Panc1 (cell line): ENCODE results near the gene RSPH1. TPM values are rescaled to one million over a fixed set of nuclear protein-coding genes. Genes with fewer than 3 reads are reported as not detected.

Source experiments
- ATAC-seq: fragments of 200-7000 bp; cut with Tn5 transposase; 2 replicates; pipeline ENCODE4 v1.9.1; 2020; ENCODE audit warnings: mild to moderate bottlenecking, moderate library complexity
- BruUV-seq: library from RNA; stranded (reverse); fragments of 400-500 nt; replicated peaks from 2 replicates; lab custom pipeline; 2021; lab: Mats Ljungman, UMichigan
- CTCF ChIA-PET: fragments of 300-600 bp; sonication (Branson Sonifier 250); formaldehyde crosslinking; loops from one replicate; lab custom pipeline; 2022; ENCODE audit warnings: antibody characterized with exemption; lab: Charles Lee
- POLR2A ChIA-PET: fragments of 300-600 bp; sonication (Branson Sonifier 250); formaldehyde crosslinking; loops from one replicate; lab custom pipeline; 2022; ENCODE audit warnings: antibody characterized with exemption; lab: Charles Lee
- DNase-seq: peaks from one replicate; pipeline ENCODE4 v3.0.0-alpha.2; 2010; ENCODE audit warnings: low read depth, low spot score
- H3K27ac ChIP-seq: 2 replicates; pipeline ENCODE4 v1.5.1; 2011; ENCODE audit warnings: mild to moderate bottlenecking, low read length, inconsistent platforms
- H3K27me3 ChIP-seq: fragments of 200-500 bp; sonication (Bioruptor generic); 2 replicates; pipeline ENCODE4 v1.6.0; 2014; ENCODE audit warnings: low read length, inconsistent platforms; ENCODE audit not compliant: control insufficient read depth, insufficient read depth
- H3K36me3 ChIP-seq: fragments of 200-500 bp; sonication (Bioruptor generic); 2 replicates; pipeline ENCODE4 v1.5.1; 2014; ENCODE audit warnings: inconsistent platforms, mild to moderate bottlenecking, low read length, moderate library complexity; ENCODE audit not compliant: control insufficient read depth, insufficient read depth
- H3K4me1 ChIP-seq: 2 replicates; pipeline ENCODE4 v1.5.1; 2011; ENCODE audit warnings: inconsistent platforms, mild to moderate bottlenecking, low read length, moderate library complexity; ENCODE audit not compliant: control insufficient read depth, insufficient read depth
- H3K4me3 ChIP-seq, 2 experiments: 2 replicates each; pipeline ENCODE4 v1.5.1; 2011 to 2012; ENCODE audit warnings: low read depth in 2 of 2, low read length in 2 of 2, mild to moderate bottlenecking in 2 of 2, inconsistent platforms in 1 of 2, moderate library complexity in 1 of 2
- H3K9me3 ChIP-seq: fragments of 200-500 bp; sonication (Bioruptor generic); 2 replicates; pipeline ENCODE4 v1.5.1; 2014; ENCODE audit warnings: low read depth, mild to moderate bottlenecking, inconsistent platforms, low read length, moderate library complexity; ENCODE audit not compliant: control insufficient read depth, insufficient read depth
- POLR2AphosphoS5 ChIP-seq: IDR thresholded peaks from 2 replicates; pipeline ENCODE4 v1.6.1; 2012; ENCODE audit warnings: mild to moderate bottlenecking, low read depth, low read length, moderate library complexity
- REST ChIP-seq, 2 experiments: IDR thresholded peaks; 2 replicates each; pipeline ENCODE4 v1.6.1; 2011 to 2012; ENCODE audit warnings: low read depth in 2 of 2, control low read depth in 1 of 2, low read length in 1 of 2, mild to moderate bottlenecking in 1 of 2, moderate library complexity in 1 of 2; ENCODE audit not compliant: insufficient read depth in 1 of 2
- SIN3A ChIP-seq: IDR thresholded peaks from 2 replicates; pipeline ENCODE4 v1.6.1; 2012; ENCODE audit warnings: low read depth, mild to moderate bottlenecking, low read length, moderate library complexity, borderline replicate concordance; ENCODE audit not compliant: insufficient read depth
- TCF7L2 ChIP-seq: IDR thresholded peaks from 2 replicates; pipeline ENCODE4 v1.6.1; 2011; ENCODE audit warnings: mild to moderate bottlenecking, low read depth, low read length, inconsistent platforms
- in situ Hi-C: cut with HindIII; loops from 2 replicates; pipeline ENCODE4 v1.10.0; 2016; ENCODE audit warnings: low sequenced_read_pairs, low pct_unique_long_range_greater_than_20kb
- intact Hi-C: fragments of 100-400 bp; cut with micrococcal nuclease; formaldehyde crosslinking; loops from one replicate; pipeline ENCODE4 v1.10.0; 2022; ENCODE audit not compliant: unreplicated experiment
- total RNA-seq: library from RNA; stranded (reverse); gene quantifications from one replicate; pipeline ENCODE4 v1.2.1, GENCODE V29; 2021; ENCODE audit not compliant: unreplicated experiment
- TF ChIP-seq, protein P1 (sequence below): fragments of 450-650 bp; IDR thresholded peaks from 2 replicates; pipeline ENCODE4 v1.5.1; 2017; ENCODE audit warnings: mild to moderate bottlenecking

RSPH1 gene
- total RNA-seq, 1 experiment from 2014 or later: 0.46 TPM

GRCh38 chr21:42500736-42501135 is 4.7 kb upstream of the RSPH1 start:
- H3K4me1 ChIP-seq: no peaks in the 10 kb centered on the region
- in situ Hi-C loops (no loop called here), intact Hi-C loops (no loop called here)
- no peaks in the 10 kb centered on the region for H3K9me3 ChIP-seq
- no peak overlapping the region for H3K27ac ChIP-seq
- CTCF ChIA-PET: no interaction called here
- no peaks in the 10 kb centered on the region for H3K36me3 ChIP-seq
- TF ChIP-seq TCF7L2 (no peak), REST (IDR thresholded peaks at IDR 0.05; ENCODE audit: insufficient read depth in 1 of 2, low read depth in 2 of 2, low read length in 1 of 2) (no peak), SIN3A (no peak), POLR2AphosphoS5 (no peak)
- TF ChIP-seq, protein P1, sequence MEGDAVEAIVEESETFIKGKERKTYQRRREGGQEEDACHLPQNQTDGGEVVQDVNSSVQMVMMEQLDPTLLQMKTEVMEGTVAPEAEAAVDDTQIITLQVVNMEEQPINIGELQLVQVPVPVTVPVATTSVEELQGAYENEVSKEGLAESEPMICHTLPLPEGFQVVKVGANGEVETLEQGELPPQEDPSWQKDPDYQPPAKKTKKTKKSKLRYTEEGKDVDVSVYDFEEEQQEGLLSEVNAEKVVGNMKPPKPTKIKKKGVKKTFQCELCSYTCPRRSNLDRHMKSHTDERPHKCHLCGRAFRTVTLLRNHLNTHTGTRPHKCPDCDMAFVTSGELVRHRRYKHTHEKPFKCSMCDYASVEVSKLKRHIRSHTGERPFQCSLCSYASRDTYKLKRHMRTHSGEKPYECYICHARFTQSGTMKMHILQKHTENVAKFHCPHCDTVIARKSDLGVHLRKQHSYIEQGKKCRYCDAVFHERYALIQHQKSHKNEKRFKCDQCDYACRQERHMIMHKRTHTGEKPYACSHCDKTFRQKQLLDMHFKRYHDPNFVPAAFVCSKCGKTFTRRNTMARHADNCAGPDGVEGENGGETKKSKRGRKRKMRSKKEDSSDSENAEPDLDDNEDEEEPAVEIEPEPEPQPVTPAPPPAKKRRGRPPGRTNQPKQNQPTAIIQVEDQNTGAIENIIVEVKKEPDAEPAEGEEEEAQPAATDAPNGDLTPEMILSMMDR: no peak
- no peak for DNase-seq
- no peaks in the 10 kb centered on the region for H3K27me3 ChIP-seq
- ATAC-seq: no peak
- no peak overlapping the region for H3K4me3 ChIP-seq
- no TSS peak for BruUV-seq
- POLR2A ChIA-PET: no interaction called here

- Histone ChIP-seq H3K27ac (no peak overlapping the region), H3K4me1 (no peaks in the 10 kb centered on the region), H3K4me3 (no peak overlapping the region), H3K9me3 (no peaks in the 10 kb centered on the region), H3K27me3 (no peaks in the 10 kb centered on the region), H3K36me3 (no peaks in the 10 kb centered on the region)
- DNase-seq: no peak
- no peak for TF ChIP-seq TCF7L2
- no peak for TF ChIP-seq POLR2AphosphoS5
- TF ChIP-seq, protein P1: no peak
- TF ChIP-seq REST (IDR thresholded peaks at IDR 0.05; ENCODE audit: insufficient read depth in 1 of 2, low read depth in 2 of 2, low read length in 1 of 2): no peak
- TF ChIP-seq SIN3A: no peak
- BruUV-seq: no TSS peak
- intact Hi-C loops: no loop called here
- ChIA-PET CTCF (no interaction called here), POLR2A (no interaction called here)
- in situ Hi-C loops: no loop called here
- ATAC-seq: no peak
These were observed 4.2 kb upstream of the RSPH1 start for GRCh38 chr21:42500225-42500624.
